Measurements from ENCODE around the gene BICDL1.

DNA sequence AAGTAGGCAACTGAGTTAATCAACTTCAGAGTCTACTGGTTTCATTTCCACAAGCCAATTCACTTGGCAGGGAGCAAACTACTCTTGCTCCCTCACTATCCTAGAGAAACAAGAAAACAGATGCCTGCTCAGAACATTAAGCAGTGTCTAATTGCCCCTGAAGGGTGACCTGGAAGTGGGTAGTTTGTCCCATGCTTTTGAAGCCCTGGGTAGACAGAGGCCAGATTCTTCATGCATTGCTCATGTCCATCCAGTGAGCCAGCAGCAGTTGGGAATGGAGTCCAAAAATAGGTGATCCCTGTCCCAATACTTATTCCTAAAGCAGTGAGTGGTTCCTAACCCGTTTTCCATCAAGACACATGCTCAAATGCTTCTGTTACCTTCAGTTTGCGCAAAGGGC, 48.8 kb downstream of the BICDL1 start:
- TF ChIP-seq POLR2A (IDR thresholded peaks at IDR 0.05), result no peak
- TF ChIP-seq, protein P1, sequence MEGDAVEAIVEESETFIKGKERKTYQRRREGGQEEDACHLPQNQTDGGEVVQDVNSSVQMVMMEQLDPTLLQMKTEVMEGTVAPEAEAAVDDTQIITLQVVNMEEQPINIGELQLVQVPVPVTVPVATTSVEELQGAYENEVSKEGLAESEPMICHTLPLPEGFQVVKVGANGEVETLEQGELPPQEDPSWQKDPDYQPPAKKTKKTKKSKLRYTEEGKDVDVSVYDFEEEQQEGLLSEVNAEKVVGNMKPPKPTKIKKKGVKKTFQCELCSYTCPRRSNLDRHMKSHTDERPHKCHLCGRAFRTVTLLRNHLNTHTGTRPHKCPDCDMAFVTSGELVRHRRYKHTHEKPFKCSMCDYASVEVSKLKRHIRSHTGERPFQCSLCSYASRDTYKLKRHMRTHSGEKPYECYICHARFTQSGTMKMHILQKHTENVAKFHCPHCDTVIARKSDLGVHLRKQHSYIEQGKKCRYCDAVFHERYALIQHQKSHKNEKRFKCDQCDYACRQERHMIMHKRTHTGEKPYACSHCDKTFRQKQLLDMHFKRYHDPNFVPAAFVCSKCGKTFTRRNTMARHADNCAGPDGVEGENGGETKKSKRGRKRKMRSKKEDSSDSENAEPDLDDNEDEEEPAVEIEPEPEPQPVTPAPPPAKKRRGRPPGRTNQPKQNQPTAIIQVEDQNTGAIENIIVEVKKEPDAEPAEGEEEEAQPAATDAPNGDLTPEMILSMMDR (IDR thresholded peaks at IDR 0.05), result no peak

Data from suprapubic skin (tissue), 3 donors.